Thyroid gland (tissue), 4 donors: ENCODE measurements around the gene SPECC1. TPM values are rescaled to one million over a fixed set of nuclear protein-coding genes. Genes with fewer than 3 reads are reported as not detected.

ENCODE experiments used
- DNase-seq, 2 donors: peaks; one replicate each; pipeline ENCODE4 v3.0.0-alpha.2; 2019
- H3K27ac ChIP-seq, 3 donors: fragments of 200-600 bp; sonication (generic); 1 replicate in 2 of 3; 2 replicates in 1 of 3; pipeline ENCODE4 v1.5.1; 2016 to 2019; ENCODE audit warnings: mild to moderate bottlenecking in 1 of 3, moderate library complexity in 1 of 3
- H3K27me3 ChIP-seq: fragments of 200-600 bp; sonication (generic); one replicate; pipeline ENCODE4 v1.5.1; 2019
- H3K36me3 ChIP-seq, 2 donors: fragments of 200-600 bp; sonication (generic); one replicate each; pipeline ENCODE4 v1.5.1; 2016 to 2019
- H3K4me1 ChIP-seq, 2 donors: fragments of 200-600 bp; sonication (generic); one replicate each; pipeline ENCODE4 v1.5.1; 2017 to 2019
- H3K4me3 ChIP-seq, 3 donors: fragments of 200-600 bp; sonication (generic); replicated peaks in 1 of 3; 1 replicate in 2 of 3; 2 replicates in 1 of 3; pipeline ENCODE4 v1.5.1; 2016; ENCODE audit warnings: mild to moderate bottlenecking in 1 of 3
- H3K9me3 ChIP-seq: fragments of 200-600 bp; sonication (generic); one replicate; pipeline ENCODE4 v1.5.1; 2017
- CTCF ChIP-seq, 6 experiments: fragments of 200-600 bp in 3 of 6; fragments of 450-650 bp in 3 of 6; sonication (generic) in 3 of 6; IDR thresholded peaks; one replicate each; pipeline ENCODE4 v1.5.1; 2016 to 2019; ENCODE audit warnings: antibody characterized with exemption in 6 of 6, mild to moderate bottlenecking in 2 of 6, inconsistent platforms in 1 of 6, moderate library complexity in 1 of 6
- POLR2A ChIP-seq, 2 donors: fragments of 450-650 bp; IDR thresholded peaks; one replicate each; pipeline ENCODE4 v1.6.1; 2017; ENCODE audit warnings: antibody characterized with exemption in 2 of 2, mild to moderate bottlenecking in 2 of 2, moderate library complexity in 1 of 2
- WGBS, 2 donors: methylation state at CpG; one replicate each; pipeline ENCODE4 v1.1.5; 2017; 5-methylcytosine and 5-hydroxymethylcytosine counted together
- intact Hi-C: fragments of 100-400 bp; cut with DNase I; formaldehyde crosslinking; loops from one replicate; pipeline ENCODE4 v1.15.1; 2023
- total RNA-seq, 4 donors: library from RNA; depleted of rRNA; stranded (reverse); fragments of >200 nt; gene quantifications; one replicate each; pipeline ENCODE4 v1.2.3, GENCODE V29; 2016

SPECC1 gene
- total RNA-seq, 4 donors from 2014 or later = 19.8 to 41.5 (median 24.4) TPM

DNA sequence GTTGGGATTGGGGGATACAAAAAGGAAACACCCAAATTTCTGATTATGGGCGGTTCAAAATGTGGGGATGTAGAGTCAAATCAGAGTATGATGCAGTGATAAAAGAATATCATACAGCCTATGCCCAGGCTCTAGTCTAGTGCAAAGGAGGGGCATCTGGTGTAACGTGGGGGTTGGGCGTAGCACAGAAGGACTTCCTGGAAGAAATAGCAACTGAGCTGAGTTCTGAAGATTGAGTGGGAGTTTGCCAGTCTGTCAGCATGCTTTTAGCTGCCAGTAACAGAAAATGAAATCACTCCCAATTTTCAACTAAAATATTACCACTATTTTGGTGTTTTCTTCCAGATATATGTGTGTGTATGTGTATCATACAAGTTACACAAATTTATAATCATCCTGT lies 196.9 kb downstream of the SPECC1 start:
- no peak for TF ChIP-seq CTCF (IDR thresholded peaks at IDR 0.05)
- TF ChIP-seq POLR2A (IDR thresholded peaks at IDR 0.05) = no peak
- H3K36me3 ChIP-seq = no peaks in the 10 kb centered on the region
- peak overlapping the region in 1 of 3 donors; percentile 1 for H3K27ac ChIP-seq
- WGBS, 2 donors = 87 to 91% methylated on average over 3 of the region's 3 CpGs
- DNase-seq = no peak
- peaks cover 0 to 6% of the 10 kb centered on the region in 2 donors for H3K4me1 ChIP-seq
- no peaks in the 10 kb centered on the region for H3K27me3 ChIP-seq
- no peaks in the 10 kb centered on the region for H3K9me3 ChIP-seq
- intact Hi-C loops = no loop called here
- no peak overlapping the region for H3K4me3 ChIP-seq

- Histone ChIP-seq H3K4me1 (peaks cover 0 to 6% of the 10 kb centered on the region in 2 donors), H3K36me3 (no peaks in the 10 kb centered on the region), H3K9me3 (no peaks in the 10 kb centered on the region), H3K27ac (no peak overlapping the region), H3K27me3 (no peaks in the 10 kb centered on the region), H3K4me3 (no peak overlapping the region)
- no peak for DNase-seq
- WGBS, 2 donors = 68 to 70% methylated on average over 3 of the region's 3 CpGs
- intact Hi-C loops = no loop called here
- TF ChIP-seq CTCF (IDR thresholded peaks at IDR 0.05) = no peak
- TF ChIP-seq POLR2A (IDR thresholded peaks at IDR 0.05) = no peak
Measured at GRCh38 chr17:20206591-20206990, 197.4 kb downstream of the SPECC1 start.

DNA sequence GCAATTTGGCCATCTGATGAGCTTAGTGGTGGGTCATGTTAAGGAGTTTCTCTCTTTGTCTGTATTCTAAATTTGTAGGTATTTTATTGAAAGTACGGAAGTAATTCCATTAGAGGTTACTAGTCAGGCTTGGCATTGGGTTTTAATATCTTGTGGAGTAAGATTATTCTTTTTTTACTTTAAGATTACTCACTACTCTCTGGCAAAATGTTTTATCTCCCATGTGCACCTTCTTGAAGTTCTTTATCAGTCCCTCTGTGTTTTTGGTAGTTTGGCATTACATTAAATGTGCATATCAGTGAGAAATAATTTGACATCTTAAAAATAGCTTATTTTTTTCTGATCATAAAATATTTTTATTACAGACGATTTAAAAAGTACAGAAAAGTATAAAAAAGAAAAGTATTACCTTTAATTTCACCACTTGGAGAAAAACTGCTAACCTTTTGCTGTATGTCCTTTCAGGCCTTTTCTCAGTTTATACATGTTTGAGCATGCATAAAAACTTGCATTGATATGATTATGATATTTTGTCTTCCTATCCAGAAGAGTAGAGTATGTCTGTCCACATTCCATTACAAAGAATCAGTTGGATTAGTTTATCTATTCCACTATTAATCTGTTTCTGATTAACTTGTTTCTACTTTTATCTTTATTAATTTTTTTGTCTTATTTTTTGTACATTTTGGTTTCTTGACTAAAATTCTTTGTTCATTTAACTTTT lies 198.3 kb downstream of the SPECC1 start:
- intact Hi-C loops = no loop called here
- 91 to 93% methylated on average over 2 of the region's 2 CpGs for WGBS, 2 donors
- no peak overlapping the region for H3K27ac ChIP-seq

GRCh38 chr17:20208717-20209116 lies 199.6 kb downstream of the SPECC1 start:
- TF ChIP-seq CTCF (IDR thresholded peaks at IDR 0.05) (no peak), POLR2A (IDR thresholded peaks at IDR 0.05) (no peak)
- H3K4me3 ChIP-seq = no peak overlapping the region
- H3K4me1 ChIP-seq = peaks cover 0 to 10% of the 10 kb centered on the region in 2 donors
- H3K27me3 ChIP-seq = no peaks in the 10 kb centered on the region
- peak overlapping the region in 1 of 3 donors; percentile 39 for H3K27ac ChIP-seq
- WGBS, 2 donors = 41 to 44% methylated on average over 3 of the region's 3 CpGs
- peak; percentile 9 to 51 for DNase-seq
- no peaks in the 10 kb centered on the region for H3K9me3 ChIP-seq
- H3K36me3 ChIP-seq = no peaks in the 10 kb centered on the region
- intact Hi-C loops = no loop called here

More for the DNA sequence above, 198.3 kb downstream of the SPECC1 start:
- no peaks in the 10 kb centered on the region for H3K9me3 ChIP-seq
- H3K27me3 ChIP-seq = no peaks in the 10 kb centered on the region
- TF ChIP-seq POLR2A (IDR thresholded peaks at IDR 0.05) (no peak), CTCF (IDR thresholded peaks at IDR 0.05) (no peak)
- peaks cover 0 to 6% of the 10 kb centered on the region in 2 donors for H3K4me1 ChIP-seq
- no peaks in the 10 kb centered on the region for H3K36me3 ChIP-seq
- DNase-seq = no peak
- H3K4me3 ChIP-seq = no peak overlapping the region

DNA sequence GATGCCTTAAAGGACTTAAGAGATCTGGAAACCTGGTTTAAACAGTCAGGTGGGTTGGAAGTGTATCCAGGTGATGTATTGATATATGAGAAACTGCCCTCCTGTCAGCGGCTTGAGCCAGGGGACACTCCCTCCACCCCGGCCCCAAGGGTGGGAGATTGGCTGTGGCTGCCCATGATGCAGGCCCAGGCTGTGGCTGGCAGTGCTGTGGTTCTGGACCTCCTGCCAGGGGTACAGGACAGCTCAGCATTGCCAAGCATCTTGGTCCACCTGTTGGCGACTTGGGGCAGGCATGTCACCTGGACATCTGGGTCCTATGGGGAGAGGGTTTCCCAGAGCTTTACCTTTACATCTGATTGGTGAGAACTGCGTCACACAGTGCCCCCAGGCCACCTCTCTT lies 201.0 kb downstream of the SPECC1 start:
- intact Hi-C loops = no loop called here
- DNase-seq = no peak
- 100% methylated on average over 4 of the region's 4 CpGs for WGBS, 2 donors
- Histone ChIP-seq H3K27me3 (no peaks in the 10 kb centered on the region), H3K4me1 (peaks cover 0 to 10% of the 10 kb centered on the region in 2 donors), H3K9me3 (no peaks in the 10 kb centered on the region), H3K36me3 (no peaks in the 10 kb centered on the region), H3K27ac (no peak overlapping the region), H3K4me3 (no peak overlapping the region)
- TF ChIP-seq POLR2A (IDR thresholded peaks at IDR 0.05) (no peak), CTCF (IDR thresholded peaks at IDR 0.05) (no peak)
